A549 (cell line): ENCODE data around the gene PCDH9.

Source experiments
- BCL3 ChIP-seq: fragments of >200 bp; sonication (Bioruptor Twin); formaldehyde crosslinking; IDR thresholded peaks from 3 replicates; pipeline ENCODE4 v1.6.1; 2016
- CHD4 ChIP-seq: fragments of 200-600 bp; sonication (generic); IDR thresholded peaks from 2 replicates; pipeline ENCODE4 v1.6.1; 2016; ENCODE audit warnings: antibody characterized with exemption, mild to moderate bottlenecking, borderline replicate concordance
- EP300 ChIP-seq, 2 experiments: fragments of >200 bp; sonication (Bioruptor Twin); formaldehyde crosslinking; IDR thresholded peaks; 2 replicates in 1 of 2; 3 replicates in 1 of 2; pipeline ENCODE4 v1.6.1; 2016 to 2017
- KDM1A ChIP-seq: fragments of 200-600 bp; sonication (generic); IDR thresholded peaks from 2 replicates; pipeline ENCODE4 v1.6.1; 2016; ENCODE audit warnings: low read depth, mild to moderate bottlenecking
- PBX3 ChIP-seq: IDR thresholded peaks from 2 replicates; pipeline ENCODE4 v1.6.1; 2012
- POLR2A ChIP-seq: IDR thresholded peaks from 2 replicates; pipeline ENCODE4 v1.6.1; 2012; ENCODE audit warnings: mild to moderate bottlenecking, low read length
- POLR2AphosphoS2 ChIP-seq: conservative IDR thresholded peaks from 2 replicates; pipeline ENCODE4 v1.6.1; 2012; ENCODE audit warnings: low read length, improper control_type of control experiment, inconsistent platforms
- RAD21 ChIP-seq, 2 experiments: fragments of >200 bp in 1 of 2; sonication (Bioruptor Twin) in 1 of 2; formaldehyde crosslinking in 1 of 2; IDR thresholded peaks in 1 of 2; conservative IDR thresholded peaks in 1 of 2; 2 replicates in 1 of 2; 3 replicates in 1 of 2; pipeline ENCODE4 v1.6.1; 2012 to 2018; ENCODE audit warnings: inconsistent platforms in 1 of 2
- SREBF2 ChIP-seq: fragments of 450-650 bp; IDR thresholded peaks from 2 replicates; pipeline ENCODE4 v1.6.1; 2014; ENCODE audit warnings: mild to moderate bottlenecking, moderate library complexity
- USF2 ChIP-seq: fragments of 450-650 bp; IDR thresholded peaks from 2 replicates; pipeline ENCODE4 v1.6.1; 2014; ENCODE audit warnings: antibody characterized with exemption
- TF ChIP-seq, protein P1 (sequence below): fragments of >200 bp; sonication (Bioruptor Twin); formaldehyde crosslinking; IDR thresholded peaks from 3 replicates; pipeline ENCODE4 v1.5.1; 2016
- TF ChIP-seq, protein P2 (sequence below): fragments of 250-450 bp; sonication (Bioruptor Pico); IDR thresholded peaks from 2 replicates; pipeline ENCODE4 v1.5.0; 2021; ENCODE audit warnings: mild to moderate bottlenecking, moderate library complexity, borderline replicate concordance

DNA sequence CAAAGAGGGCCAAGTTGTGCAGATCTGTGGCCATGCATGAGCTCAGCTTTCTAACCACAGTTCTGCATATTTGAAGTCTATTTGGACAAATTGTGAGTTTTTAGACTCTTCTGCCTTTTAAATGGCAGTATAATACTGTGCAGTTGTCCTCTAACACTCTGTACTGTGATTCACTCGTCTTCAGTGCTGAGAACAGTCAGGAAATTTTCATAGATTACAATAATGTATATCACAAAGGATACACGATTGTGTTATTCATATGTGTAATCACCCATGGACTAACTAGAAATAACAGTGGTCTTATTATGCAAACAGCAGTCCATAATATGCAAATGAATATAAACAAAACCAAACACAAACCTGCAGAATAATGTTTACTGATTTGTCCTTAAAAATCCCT is 259.1 kb downstream of the PCDH9 start:
- TF ChIP-seq POLR2AphosphoS2 (no peak), KDM1A (no peak), CHD4 (no peak), SREBF2 (no peak), POLR2A (no peak), EP300 (IDR thresholded peaks at IDR 0.05) (no peak), PBX3 (no peak), BCL3 (no peak), RAD21 (conservative IDR thresholded peaks at IDR 0.05 in 1 of 2, IDR thresholded peaks at IDR 0.05 in 1 of 2) (no peak), USF2 (no peak)
- TF ChIP-seq, protein P1, sequence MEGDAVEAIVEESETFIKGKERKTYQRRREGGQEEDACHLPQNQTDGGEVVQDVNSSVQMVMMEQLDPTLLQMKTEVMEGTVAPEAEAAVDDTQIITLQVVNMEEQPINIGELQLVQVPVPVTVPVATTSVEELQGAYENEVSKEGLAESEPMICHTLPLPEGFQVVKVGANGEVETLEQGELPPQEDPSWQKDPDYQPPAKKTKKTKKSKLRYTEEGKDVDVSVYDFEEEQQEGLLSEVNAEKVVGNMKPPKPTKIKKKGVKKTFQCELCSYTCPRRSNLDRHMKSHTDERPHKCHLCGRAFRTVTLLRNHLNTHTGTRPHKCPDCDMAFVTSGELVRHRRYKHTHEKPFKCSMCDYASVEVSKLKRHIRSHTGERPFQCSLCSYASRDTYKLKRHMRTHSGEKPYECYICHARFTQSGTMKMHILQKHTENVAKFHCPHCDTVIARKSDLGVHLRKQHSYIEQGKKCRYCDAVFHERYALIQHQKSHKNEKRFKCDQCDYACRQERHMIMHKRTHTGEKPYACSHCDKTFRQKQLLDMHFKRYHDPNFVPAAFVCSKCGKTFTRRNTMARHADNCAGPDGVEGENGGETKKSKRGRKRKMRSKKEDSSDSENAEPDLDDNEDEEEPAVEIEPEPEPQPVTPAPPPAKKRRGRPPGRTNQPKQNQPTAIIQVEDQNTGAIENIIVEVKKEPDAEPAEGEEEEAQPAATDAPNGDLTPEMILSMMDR, result no peak
- TF ChIP-seq, protein P2, sequence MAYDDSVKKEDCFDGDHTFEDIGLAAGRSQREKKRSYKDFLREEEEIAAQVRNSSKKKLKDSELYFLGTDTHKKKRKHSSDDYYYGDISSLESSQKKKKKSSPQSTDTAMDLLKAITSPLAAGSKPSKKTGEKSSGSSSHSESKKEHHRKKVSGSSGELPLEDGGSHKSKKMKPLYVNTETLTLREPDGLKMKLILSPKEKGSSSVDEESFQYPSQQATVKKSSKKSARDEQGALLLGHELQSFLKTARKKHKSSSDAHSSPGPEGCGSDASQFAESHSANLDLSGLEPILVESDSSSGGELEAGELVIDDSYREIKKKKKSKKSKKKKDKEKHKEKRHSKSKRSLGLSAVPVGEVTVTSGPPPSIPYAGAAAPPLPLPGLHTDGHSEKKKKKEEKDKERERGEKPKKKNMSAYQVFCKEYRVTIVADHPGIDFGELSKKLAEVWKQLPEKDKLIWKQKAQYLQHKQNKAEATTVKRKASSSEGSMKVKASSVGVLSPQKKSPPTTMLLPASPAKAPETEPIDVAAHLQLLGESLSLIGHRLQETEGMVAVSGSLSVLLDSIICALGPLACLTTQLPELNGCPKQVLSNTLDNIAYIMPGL (CRISPR knock-in tag), result no peak
